K562 (cell line): ENCODE measurements around the gene CDPF1. TPM values are rescaled to one million over a fixed set of nuclear protein-coding genes. Genes with fewer than 3 reads are reported as not detected.

Experiments
- ATAC-seq: fragments of 200-7000 bp; cut with Tn5 transposase; 3 replicates; pipeline ENCODE4 v1.9.1; 2020; ENCODE audit warnings: moderate library complexity
- BruUV-seq: library from RNA; stranded (reverse); fragments of 400-500 nt; replicated peaks from 2 replicates; lab custom pipeline; 2021; lab: Mats Ljungman, UMichigan
- CTCF ChIA-PET: fragments of 300-600 bp; formaldehyde crosslinking; extraction: SDS; loops from one replicate; lab custom pipeline; 2021; ENCODE audit warnings: low intra/inter-chr PET ratio; lab: Yijun Ruan, JAX
- POLR2A ChIA-PET: fragments of 300-600, 350-650 bp; sonication (Branson Sonifier 250); formaldehyde crosslinking; extraction: SDS; loops from one replicate; lab custom pipeline; 2021; ENCODE audit warnings: antibody characterized with exemption, inconsistent platforms; lab: Yijun Ruan, JAX
- DNase-seq, 4 experiments: peaks; one replicate each; pipeline versions ENCODE4 v3.0.0 to v3.0.0-alpha.2; 2011 to 2018; ENCODE audit warnings: low spot score in 3 of 4, mixed read lengths in 3 of 4; ENCODE audit errors: extremely low read depth in 1 of 4
- FAIRE-seq: peaks from 2 replicates; lab custom pipeline; 2011; peaks lifted over from hg19 to GRCh38; lab: Jason Lieb, UNC
- H2AFZ ChIP-seq: 2 replicates; pipeline ENCODE4 v1.6.0; 2011; ENCODE audit warnings: low read depth, low read length, control low read depth, inconsistent platforms
- H3K27ac ChIP-seq: fragments of 200-600 bp; 3 replicates; pipeline ENCODE4 v1.8.0; 2011; ENCODE audit warnings: low read depth, mild to moderate bottlenecking, control low read depth, inconsistent platforms, low read length, moderate library complexity, mixed read lengths; ENCODE audit errors: extremely low read depth
- H3K27me3 ChIP-seq, 2 experiments: fragments of 300-600 bp in 1 of 2; 2 replicates in 1 of 2; 3 replicates in 1 of 2; pipeline versions ENCODE4 v1.6.0 to v1.8.0; 2011; ENCODE audit warnings: inconsistent platforms in 2 of 2, low read length in 2 of 2, mild to moderate bottlenecking in 1 of 2, mixed read lengths in 1 of 2, moderate library complexity in 1 of 2; ENCODE audit not compliant: control insufficient read depth in 2 of 2, insufficient read depth in 2 of 2
- H3K36me3 ChIP-seq: fragments of 300-600 bp; 3 replicates; pipeline ENCODE4 v1.8.0; 2011; ENCODE audit warnings: mild to moderate bottlenecking, low read length, inconsistent platforms; ENCODE audit not compliant: control insufficient read depth, insufficient read depth
- H3K4me1 ChIP-seq, 2 experiments: fragments of 200-600 bp in 1 of 2; replicated peaks in 1 of 2; 2 replicates in 1 of 2; 3 replicates in 1 of 2; pipeline versions ENCODE4 v1.5.1 to v1.8.0; 2011; ENCODE audit warnings: inconsistent platforms in 2 of 2, low read length in 2 of 2, mild to moderate bottlenecking in 1 of 2, mixed read lengths in 1 of 2, moderate library complexity in 1 of 2; ENCODE audit not compliant: control insufficient read depth in 2 of 2, insufficient read depth in 2 of 2
- H3K4me2 ChIP-seq: 2 replicates; pipeline ENCODE4 v1.6.1; 2011; ENCODE audit warnings: low read length, control low read depth, inconsistent platforms, mixed read lengths; ENCODE audit not compliant: insufficient read depth
- H3K4me3 ChIP-seq: fragments of 200-600 bp; sonication (generic), shearing (Covaris generic); 2 replicates; pipeline ENCODE4 v1.5.1; 2016; ENCODE audit warnings: control low read depth, inconsistent platforms
- H3K79me2 ChIP-seq: fragments of 200-600 bp; 3 replicates; pipeline ENCODE4 v1.8.0; 2011; ENCODE audit warnings: low read length, inconsistent platforms; ENCODE audit not compliant: control insufficient read depth, insufficient read depth
- H3K9ac ChIP-seq, 2 experiments: 2 replicates each; pipeline versions ENCODE4 v1.6.0 to v1.6.1; 2011; ENCODE audit warnings: low read depth in 2 of 2, low read length in 2 of 2, control low read depth in 1 of 2, inconsistent platforms in 1 of 2, mild to moderate bottlenecking in 1 of 2, mixed read lengths in 1 of 2; ENCODE audit not compliant: insufficient read depth in 1 of 2
- H3K9me1 ChIP-seq: one replicate; pipeline ENCODE4 v1.6.0; 2011; ENCODE audit warnings: inconsistent platforms, mild to moderate bottlenecking, low read length, moderate library complexity; ENCODE audit not compliant: control insufficient read depth, insufficient read depth
- H3K9me3 ChIP-seq: replicated peaks from 2 replicates; pipeline ENCODE4 v1.5.1; 2011; ENCODE audit warnings: low read depth, low read length, inconsistent platforms; ENCODE audit not compliant: control insufficient read depth, insufficient read depth
- H4K20me1 ChIP-seq: replicated peaks from 2 replicates; pipeline ENCODE4 v1.6.1; 2011; ENCODE audit warnings: low read length, inconsistent platforms, mixed read lengths; ENCODE audit not compliant: control insufficient read depth, insufficient read depth
- NR4A1 ChIP-seq, 2 experiments: fragments of 250-450 bp in 1 of 2; fragments of 450-650 bp in 1 of 2; sonication (Bioruptor Pico) in 1 of 2; IDR thresholded peaks; 2 replicates each; pipeline versions ENCODE4 v1.4.0 to v1.6.1; 2016 to 2020; ENCODE audit warnings: mild to moderate bottlenecking in 2 of 2, missing compliant biosample characterization in 1 of 2, missing genetic modification characterization in 1 of 2, moderate library complexity in 1 of 2
- POLR2G ChIP-seq: fragments of 200-400 bp; formaldehyde crosslinking; IDR thresholded peaks from 2 replicates; pipeline ENCODE4 v1.6.1; 2017; ENCODE audit warnings: low read depth, mild to moderate bottlenecking, antibody characterized with exemption, low read length, moderate library complexity
- WGBS: fragments of 100-300 bp; shearing (Covaris generic); methylation state at CpG from one replicate; pipeline ENCODE4 v1.1.6; 2016; ENCODE audit warnings: low coverage, mixed read lengths; ENCODE audit not compliant: insufficient coverage; ENCODE audit errors: missing lambda C conversion rate; 5-methylcytosine and 5-hydroxymethylcytosine counted together
- in situ Hi-C: fragments of 300-500 bp; cut with MboI; formaldehyde crosslinking; loops from 4 replicates; pipeline ENCODE4 v1.15.0; 2018; ENCODE audit warnings: inconsistent platforms, mixed read lengths
- intact Hi-C: fragments of 100-400 bp; cut with micrococcal nuclease; formaldehyde crosslinking; loops from 2 replicates; pipeline ENCODE4 v1.14.2; 2022
- polyA plus RNA-seq, 8 experiments: library from polyadenylated mRNA; depleted of rRNA in 4 of 8; stranded (reverse) in 5 of 8; unstranded in 3 of 8; fragments of >200 nt; fragmentation: Nextera tagmentation in 2 of 8; fragmentation: Illumina TruSeq in 1 of 8; extraction: Ambion mirVana in 2 of 8; extraction: Trizol in 1 of 8; gene quantifications; 2 replicates each; pipeline versions ENCODE4 v1.2.1 to v1.2.3, GENCODE V29; 2011 to 2014; ENCODE audit warnings: inconsistent platforms in 1 of 8, missing spikeins in 1 of 8
- total RNA-seq, 7 experiments: library from RNA; depleted of rRNA in 6 of 7; stranded (reverse); fragments of >200 nt in 6 of 7; fragmentation: Illumina TruSeq in 2 of 7; extraction: Trizol in 2 of 7; gene quantifications; 2 replicates each; pipeline versions ENCODE4 v1.2.1 to v1.2.3, GENCODE V29; 2011 to 2021; ENCODE audit warnings: low replicate concordance in 1 of 7

Gene CDPF1
- total and polyA plus RNA-seq, 9 of the 15 experiments (the other 6 are each of a cell fraction or from before 2014, with no cell fraction given), result 0.84 to 19.5 (median 9.1) TPM

GRCh38 chr22:46287873-46288751, 38.0 kb upstream of the CDPF1 start:
- in situ Hi-C loops, result no loop called here
- H3K27me3 ChIP-seq, result no peaks in the 10 kb centered on the region
- H3K36me3 ChIP-seq, result peaks cover 38% of the 10 kb centered on the region
- H3K9ac ChIP-seq, result no peak overlapping the region; a peak in 1 of 4 replicates
- H3K9me3 ChIP-seq, result no peaks in the 10 kb centered on the region
- ATAC-seq, result no peak
- H3K4me2 ChIP-seq, result no peak overlapping the region
- no peak overlapping the region for H3K27ac ChIP-seq
- H3K4me1 ChIP-seq, result peaks cover 0 to 19% of the 10 kb centered on the region in 2 experiments; a peak in 1 of 5 replicates
- BruUV-seq, result no TSS peak
- no peak for FAIRE-seq
- ChIA-PET CTCF (no interaction called here), POLR2A (interaction anchor here (0.7 to 0.8 kb wide), 2 partner anchors 10 to 20 kb away, joined by 3 to 4 read pairs; no protein-coding TSS in a partner anchor)
- TF ChIP-seq POLR2G, result peak; percentile 53
- TF ChIP-seq NR4A1 (CRISPR knock-in tag; IDR thresholded peaks at IDR 0.05), result no peak
- TF ChIP-seq NR4A1 (tag; IDR thresholded peaks at IDR 0.05), result no peak
- DNase-seq, result no peak
- no peak overlapping the region for H3K4me3 ChIP-seq
- H3K9me1 ChIP-seq, result no peaks in the 10 kb centered on the region
- 86% methylated on average over 20 of the region's 24 CpGs for WGBS
- intact Hi-C loops, result no loop called here
- H4K20me1 ChIP-seq, result no peaks in the 10 kb centered on the region
- H3K79me2 ChIP-seq, result no peaks in the 10 kb centered on the region
- H2AFZ ChIP-seq, result no peak overlapping the region
